GM21723 (cell line): Measurements from ENCODE around the gene NUP210.

ENCODE experiments used
- ATAC-seq: cut with Tn5 transposase; IDR thresholded peaks from one replicate; pipeline ENCODE4 v1.9.1; 2021; ENCODE audit warnings: mild to moderate bottlenecking, moderate library complexity; ENCODE audit not compliant: unreplicated experiment

Gene NUP210

DNA sequence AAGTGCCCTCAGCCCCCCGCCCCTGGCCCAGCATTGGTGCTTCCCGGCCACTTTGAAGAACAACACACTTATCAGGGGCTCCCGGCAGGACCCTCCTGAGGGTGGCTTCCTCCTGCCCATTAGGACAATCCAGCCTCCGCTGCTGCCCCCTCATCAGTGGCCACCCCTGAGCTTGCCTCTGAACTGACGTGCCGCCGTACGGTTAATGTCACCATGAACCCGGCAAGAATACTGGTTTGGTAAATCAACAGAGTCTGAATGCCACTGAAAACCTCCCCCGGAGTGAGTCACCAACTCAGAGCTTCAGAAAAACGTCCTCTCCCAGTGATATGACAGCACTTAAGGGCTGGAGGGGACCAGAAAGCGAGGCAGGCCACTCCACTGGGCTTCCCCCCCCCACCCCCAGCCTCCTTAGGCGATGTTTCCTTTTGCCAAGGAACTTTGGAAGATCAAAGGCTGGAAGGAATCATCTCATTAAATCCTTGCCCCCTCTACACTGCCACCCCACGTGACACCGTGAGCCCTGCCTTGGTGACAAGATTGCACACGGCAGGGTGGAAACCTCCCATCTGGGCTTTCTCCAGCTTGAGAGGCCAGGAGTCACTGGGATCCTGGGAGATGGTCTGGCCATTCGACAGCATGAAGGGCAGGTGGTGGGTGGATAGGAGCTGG lies 142.1 kb downstream of the NUP210 start:
- no peak for ATAC-seq

GRCh38 chr3:13277196-13277813 lies 142.8 kb downstream of the NUP210 start:
- ATAC-seq = no peak

- ATAC-seq = no peak
Measured at GRCh38 chr3:13276438-13277195, 143.5 kb downstream of the NUP210 start.

DNA sequence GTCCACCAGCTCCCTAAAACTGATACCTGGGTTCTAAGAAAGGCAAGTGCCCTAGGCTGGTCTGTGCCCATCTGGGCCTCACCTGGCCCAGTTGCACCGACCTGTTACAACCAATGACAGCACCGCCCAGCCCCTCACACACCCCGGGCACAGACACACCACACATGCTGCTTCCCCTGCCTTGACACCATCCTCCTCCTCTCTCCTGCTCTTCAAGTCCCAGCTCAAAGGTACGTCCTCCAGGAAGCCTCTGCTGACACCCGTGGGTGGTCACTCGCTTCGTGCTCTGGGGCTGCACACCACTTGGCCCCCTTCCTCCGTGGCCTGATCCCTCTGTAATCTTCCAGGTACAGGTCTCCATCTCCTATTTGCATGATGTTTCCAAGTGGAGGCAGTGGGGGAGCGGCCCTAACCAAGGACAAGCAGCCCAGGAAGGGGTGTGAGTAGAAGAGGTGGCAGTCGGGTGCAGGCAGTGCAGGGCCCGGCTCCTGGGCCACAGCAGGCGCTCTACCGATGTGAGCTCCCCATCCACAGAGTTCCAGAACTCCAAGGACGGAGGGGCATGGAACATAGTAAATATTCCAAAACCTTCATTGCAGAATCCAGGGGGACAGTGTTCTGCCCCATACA lies 144.6 kb downstream of the NUP210 start:
- ATAC-seq = no peak

- ATAC-seq = no peak
Measured at GRCh38 chr3:13274551-13275332, 145.4 kb downstream of the NUP210 start.

DNA sequence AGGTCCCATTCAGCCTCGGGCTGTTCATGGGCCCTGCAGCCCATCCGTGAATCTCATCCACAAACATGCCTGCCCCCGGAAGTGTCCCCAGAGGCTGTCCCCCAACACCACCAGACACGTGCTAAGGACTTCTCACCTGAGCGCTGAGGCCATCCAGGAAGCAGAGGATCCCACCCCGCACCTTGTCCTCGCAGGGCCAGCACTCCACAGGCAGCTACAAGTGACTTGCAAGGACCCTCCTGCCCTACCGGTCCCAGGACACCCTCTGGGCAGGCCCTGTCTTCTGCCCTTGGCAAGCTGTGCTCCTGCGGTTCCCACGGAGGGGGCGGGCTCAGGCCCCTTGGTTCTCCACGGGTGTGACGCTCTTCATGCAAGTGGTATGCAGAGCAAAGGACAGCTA lies 146.0 kb downstream of the NUP210 start:
- no peak for ATAC-seq

DNA sequence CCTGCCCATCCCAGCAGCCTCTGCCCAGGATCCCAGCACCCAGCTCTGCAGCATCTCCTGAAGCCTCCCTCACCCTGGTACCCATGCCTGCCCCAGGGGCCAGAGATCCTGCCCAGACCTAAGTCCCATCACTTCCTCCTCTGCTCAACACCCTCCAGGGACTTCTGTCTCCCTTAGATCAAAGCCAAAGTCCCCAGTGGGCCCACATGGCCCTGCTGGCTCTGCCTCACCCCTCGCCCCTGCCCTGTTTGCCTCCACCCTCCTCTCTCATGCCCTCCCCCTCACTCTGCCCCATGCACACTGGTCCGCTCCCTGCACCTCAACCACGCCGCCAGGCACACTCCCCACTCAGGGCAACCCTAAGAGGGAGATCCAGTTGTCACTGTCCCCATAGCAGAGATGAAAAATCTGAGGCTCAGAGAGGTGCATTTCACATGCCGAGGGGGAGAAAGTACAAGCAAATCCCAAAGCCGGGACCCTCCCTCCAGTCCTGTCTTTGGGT lies 146.5 kb downstream of the NUP210 start:
- no peak for ATAC-seq

DNA sequence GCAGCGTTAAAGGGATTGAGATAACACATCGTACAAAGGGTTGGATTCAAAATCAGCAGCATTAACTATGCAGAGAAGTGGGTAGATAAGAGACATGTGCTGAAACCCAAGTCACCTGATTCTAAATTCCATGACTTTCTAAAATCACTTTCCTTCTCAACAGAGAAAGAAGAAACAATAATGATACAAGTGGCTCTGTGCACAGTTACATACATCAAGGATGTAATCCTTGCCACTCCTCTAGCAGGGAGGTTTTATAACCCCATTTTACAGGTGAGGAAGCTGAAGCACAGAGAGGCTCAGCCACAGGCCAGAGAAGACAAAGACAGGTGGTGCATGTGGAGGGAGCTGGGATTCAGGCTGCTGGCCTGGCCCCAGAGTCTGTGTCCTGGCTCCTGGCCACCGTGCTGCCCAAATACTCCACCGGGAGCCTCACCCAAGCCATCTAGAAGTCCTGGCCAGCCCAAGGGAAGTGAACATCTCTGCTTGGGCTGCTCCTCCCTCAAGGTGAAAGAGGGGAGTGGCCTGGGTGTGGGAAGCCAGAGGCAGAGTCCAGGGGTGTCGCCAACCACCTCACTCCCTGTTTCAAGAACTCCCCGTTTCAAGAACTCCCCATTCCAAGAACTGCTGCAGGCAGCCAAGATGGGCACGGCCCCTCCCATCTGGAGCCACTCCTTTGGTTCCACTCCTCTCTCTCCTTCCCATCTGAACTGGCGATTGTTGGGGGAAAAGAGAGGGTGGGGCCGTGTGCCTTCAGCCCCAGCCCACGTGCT lies 147.1 kb downstream of the NUP210 start:
- no peak for ATAC-seq

DNA sequence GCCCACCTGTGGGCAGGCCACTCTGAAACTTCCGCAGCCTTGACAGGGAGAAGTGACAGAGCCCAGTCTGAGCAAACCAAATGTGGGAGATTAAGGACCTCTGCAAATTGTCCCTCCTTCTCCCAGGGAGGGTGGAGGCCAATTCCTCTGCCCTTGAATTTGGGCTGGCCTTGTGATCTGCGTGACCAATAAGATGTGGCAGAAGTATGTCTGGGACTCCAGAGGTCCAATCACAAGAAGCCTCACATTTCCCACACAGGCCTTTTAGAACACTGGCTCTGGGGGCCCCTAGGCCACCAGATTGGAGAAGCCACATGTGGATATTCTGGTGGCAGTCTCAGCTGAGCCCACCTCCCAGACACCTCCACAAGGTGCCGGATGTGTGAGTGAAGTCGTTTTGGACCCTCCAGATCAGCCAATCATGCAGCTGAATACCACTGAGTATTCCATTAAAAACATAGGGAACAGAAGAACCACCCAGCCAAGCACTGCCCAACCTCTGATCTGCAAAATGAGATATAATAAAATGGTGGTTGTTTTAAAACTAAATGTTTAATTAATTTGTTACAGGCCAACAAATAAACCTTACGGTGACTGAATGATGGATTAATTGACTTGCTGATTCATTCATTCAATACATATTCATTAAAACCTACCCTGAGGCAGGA lies 150.3 kb downstream of the NUP210 start:
- ATAC-seq = no peak

- no peak for ATAC-seq
Measured at GRCh38 chr3:13268961-13269441, 151.1 kb downstream of the NUP210 start.

DNA sequence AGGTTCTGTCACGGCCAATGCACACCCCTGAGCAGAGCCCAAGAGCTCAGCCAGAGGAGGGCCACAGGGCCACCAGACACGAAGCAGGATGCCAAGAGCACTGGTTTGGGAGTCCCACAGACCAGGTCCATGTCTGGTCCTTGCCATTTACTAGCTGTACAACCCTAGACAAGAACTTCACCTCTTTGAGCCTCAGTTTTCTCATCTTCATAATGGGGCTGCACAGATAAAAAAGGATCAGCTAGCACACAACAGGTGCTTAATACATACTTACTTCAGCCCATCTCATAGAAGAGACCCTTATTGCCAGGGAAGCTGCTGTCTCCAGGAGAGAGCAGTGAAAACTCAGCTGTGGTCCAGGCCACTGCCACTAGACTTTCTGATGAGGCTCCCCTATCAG lies 152.0 kb downstream of the NUP210 start:
- ATAC-seq = no peak

DNA sequence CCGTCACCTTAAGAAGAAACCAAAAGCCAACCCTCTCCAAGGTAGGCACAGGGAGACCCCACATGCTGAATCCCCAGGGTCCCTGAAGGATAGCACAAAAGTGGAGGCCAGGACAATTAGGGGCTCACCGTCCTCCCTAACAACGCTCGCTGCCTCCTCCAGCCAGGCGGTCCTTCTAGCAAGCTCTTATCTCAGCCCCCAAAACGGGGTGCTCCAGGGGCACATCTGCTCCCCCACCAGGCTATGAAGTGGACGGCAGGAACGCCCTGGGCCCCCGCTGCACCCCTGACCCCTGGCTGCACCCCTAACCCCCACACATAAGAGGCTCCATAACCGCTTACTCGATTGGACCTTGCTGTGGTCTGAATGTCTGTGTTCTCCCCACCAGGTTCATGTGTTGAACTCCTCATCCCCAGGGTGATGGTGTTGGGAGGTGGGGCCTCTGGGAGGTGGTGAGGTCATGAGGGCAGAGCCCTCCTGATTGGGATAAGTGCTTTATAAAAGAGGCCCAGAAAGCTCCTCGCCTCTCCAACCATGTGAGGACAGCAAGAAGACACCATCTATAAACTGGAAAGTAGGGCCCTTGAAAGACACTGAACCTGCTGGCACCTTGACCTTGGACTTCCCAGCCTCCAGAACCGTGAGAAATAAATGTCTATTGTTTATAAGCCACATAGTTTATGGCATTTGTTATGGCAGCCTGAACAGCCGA lies 153.3 kb downstream of the NUP210 start:
- no peak for ATAC-seq
